HG02610 (cell line): ENCODE results near the gene ATP7A.
"Not testable (repeated sequence)": the region's sequence is repeated elsewhere in the genome, so short reads cannot be mapped to it uniquely, and the experiment has no call there.

Source experiments
- ATAC-seq: cut with Tn5 transposase; IDR thresholded peaks from one replicate; pipeline ENCODE4 v1.9.1; 2021; ENCODE audit warnings: mild to moderate bottlenecking, moderate library complexity; ENCODE audit not compliant: unreplicated experiment

The ATP7A gene

DNA sequence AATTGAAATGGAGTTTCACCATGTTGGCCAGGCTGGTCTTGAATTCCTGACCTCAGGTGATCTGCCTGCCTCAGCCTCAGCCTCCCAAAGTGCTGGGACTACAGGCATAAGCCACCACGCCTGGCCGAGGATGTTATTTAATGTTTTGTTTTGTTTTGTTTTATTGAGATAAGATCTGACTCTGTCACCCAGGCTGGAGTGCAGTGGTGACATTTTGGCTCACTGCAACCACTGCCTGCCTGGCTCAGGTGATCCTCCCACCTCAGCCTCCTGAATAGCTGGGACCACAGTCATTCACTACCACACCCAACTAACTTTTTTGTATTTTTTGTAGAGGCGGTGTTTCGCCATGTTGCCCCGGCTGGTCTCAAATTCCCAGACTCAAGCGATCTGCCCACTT lies 34.5 kb downstream of the ATP7A start:
- not testable (repeated sequence) for ATAC-seq

DNA sequence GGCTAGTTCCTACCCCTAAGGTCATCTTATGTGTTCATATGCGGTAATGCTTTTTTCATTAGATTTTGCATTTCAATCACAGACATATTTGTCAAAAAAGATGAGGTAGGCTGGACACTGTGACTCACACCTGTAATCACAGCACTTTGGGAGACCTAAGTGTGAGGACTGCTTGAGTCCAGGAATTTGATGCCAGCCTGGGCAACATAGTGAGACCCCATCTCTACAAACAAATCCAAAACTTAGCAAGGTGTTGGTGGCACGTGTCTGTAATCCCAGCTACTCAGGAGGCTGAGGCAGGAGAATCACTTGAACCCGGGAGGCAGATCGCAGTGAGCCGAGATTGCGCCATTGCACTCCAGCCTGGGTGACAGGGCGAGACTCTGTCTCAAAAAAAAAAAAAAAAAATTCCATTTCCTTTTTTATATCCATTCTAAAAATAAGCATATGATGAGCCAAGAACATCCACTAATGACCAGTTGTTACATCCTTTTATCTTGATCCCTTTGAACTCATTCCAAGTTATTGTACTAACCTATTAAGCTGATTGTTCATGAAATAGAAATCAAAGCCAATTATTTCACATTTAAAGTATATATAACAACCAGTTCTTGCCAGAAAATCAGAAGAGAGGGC lies 35.5 kb downstream of the ATP7A start:
- ATAC-seq: no peak

DNA sequence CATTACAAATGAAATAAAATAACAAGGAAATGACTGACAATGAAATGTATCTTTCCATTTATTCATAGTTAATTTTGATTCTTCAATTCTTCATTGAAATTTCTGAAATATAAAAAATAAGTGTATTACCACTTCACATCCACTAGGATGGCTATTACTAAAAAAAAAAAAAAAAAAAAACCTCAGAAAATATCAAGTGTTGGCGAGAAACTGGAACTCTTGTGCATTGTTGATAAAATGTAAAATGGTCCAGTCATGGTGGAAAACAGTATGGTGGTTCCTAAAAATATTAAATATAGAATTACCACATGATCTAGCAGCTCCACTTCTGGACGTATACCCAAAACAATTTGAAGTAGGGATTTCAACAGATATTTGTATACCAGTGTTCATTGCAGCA lies 36.1 kb downstream of the ATP7A start:
- ATAC-seq: no peak

DNA sequence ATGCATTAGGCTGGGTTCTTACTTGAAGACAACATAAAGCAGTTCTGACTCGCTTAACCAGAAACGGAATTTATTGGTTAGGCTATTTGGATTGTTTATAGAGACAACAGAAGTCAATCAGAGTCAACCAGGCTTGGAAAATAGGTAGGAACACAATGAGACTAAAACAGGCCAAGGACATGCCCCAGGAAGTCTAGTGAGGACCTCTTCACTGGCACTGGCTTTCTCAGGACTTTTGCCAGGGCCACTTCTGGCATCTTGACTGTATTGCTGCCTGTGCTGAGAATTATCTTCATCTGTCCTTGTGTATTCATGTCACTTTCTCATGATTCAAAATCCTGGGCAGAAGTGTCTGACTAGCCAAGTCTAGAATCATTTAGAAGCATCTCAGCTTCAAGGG lies 39.3 kb downstream of the ATP7A start:
- ATAC-seq: no peak

GRCh38 chrX:77952173-77952572 lies 41.7 kb downstream of the ATP7A start:
- no peak for ATAC-seq

DNA sequence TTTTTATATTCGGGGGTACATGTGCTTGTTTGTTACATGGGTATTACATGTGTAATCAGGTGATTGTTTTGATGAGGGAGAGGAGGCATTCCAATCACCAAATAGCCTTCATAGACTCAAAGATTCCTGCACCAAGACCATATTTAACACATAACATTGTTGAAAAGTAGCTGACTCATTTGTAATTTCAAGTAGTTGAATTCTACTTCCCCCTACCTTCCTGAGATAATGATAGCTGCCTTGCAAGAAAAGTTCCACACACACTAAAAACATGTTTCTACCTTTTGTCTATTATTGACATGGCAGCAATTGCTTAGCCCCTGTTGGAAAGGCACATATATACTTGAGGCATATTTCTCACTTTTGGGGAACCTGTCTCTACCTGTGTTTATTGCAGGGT lies 42.8 kb downstream of the ATP7A start:
- no peak for ATAC-seq

DNA sequence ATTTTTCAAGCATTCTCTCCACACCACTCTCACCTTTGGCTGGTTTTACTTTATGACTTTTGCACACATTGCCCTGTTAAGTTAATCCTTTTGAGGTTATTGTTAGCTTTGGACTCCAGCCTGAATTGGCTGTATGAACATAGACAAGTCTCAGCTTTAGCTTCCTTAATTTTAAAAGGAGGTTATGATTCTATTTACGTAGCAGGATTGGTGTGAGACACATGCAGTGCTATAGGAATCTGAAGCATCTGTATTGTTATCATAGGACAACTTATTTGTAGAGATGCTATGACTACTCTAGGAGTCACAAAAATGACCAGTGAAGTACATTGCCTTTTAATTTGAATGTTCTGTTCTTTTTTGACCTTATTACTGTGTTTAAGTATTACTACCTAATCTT lies 43.2 kb downstream of the ATP7A start:
- ATAC-seq: no peak

DNA sequence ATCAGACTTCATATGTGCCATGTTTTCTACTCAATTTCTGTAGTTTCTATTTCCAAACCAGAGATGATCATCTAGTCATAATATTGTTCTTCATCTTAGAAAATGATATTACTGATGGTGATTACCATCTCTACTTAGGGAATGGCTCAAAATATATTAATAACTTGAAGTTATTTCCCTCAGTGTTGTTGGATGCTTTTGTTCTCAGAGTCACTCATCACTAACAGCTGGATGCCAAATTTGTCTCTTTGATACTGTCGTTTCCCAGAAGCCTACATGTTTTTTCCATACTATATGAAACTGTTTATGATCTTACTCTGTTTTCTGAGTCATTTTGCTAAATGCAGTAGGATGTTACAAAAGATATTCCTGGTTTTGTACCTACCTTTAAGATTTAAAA lies 50.1 kb downstream of the ATP7A start:
- ATAC-seq: peak; percentile 44

GRCh38 chrX:77961063-77961462 lies 50.6 kb downstream of the ATP7A start:
- ATAC-seq: peak; percentile 43

GRCh38 chrX:77962068-77962902 lies 51.8 kb downstream of the ATP7A start:
- no peak for ATAC-seq

DNA sequence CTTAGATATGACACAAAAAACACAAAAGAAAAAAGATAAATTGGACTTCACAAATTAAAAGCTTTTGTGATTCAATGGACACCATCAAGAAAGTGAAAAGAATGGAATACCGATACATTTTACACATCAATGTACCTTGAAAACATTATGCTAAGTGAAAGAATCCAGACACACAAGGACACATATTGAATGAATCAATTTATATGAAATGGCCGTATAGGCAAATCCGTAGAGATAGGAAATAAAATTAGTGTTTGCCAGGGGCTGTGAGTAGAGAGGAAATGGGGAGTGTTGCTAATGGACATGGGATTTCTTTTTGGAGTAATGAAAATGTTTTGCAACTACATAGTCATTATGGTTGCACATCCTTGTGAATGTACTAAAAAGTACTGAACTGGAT lies 55.9 kb downstream of the ATP7A start:
- no peak for ATAC-seq

DNA sequence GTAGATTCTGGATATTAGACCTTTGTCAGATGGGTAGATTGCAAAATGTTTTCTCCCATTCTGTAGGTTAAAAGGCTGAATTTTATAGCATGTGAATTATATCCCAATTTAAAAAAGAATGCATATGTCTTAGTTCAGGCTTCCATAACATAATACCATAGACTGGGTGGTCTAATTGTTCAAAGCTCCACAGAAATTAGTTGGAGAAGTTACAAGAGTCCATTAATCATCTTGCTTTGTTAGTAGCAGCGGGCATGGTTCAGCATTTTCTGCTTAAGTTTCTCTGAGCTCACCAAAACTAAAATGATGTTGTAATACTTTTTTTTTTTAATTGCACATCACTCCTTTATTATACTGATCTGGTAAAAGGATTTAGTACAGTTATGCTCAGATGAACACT lies 57.1 kb downstream of the ATP7A start:
- no peak for ATAC-seq

DNA sequence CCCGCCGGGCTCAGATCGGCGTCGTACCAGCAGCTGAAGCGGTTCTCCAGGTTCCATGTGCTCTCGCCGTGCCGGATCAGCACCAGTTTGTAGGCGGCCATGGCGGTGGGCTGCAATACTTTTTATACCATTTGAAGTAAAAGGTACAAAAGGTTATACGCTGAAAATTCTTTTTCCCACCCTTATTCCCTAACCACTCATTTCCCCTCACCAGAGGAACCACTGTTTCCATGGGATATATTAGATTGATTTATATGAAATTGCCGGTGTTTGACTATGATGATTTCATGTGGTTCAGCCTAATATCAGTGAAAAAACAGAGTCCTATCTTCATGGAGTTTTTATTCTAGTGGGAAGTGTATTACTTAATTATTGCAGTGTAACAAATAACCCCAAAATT lies 59.0 kb downstream of the ATP7A start, which contains the start of gene PGAM4:
TSS of gene PGAM4 (minus strand) at position 101 of the 400 bp plus-strand sequence. CDS start at position 101, 0 bp downstream.
- no peak for ATAC-seq

- ATAC-seq: no peak
Measured at GRCh38 chrX:77975755-77976154, 65.3 kb downstream of the ATP7A start.

GRCh38 chrX:77977095-77977494 lies 66.6 kb downstream of the ATP7A start:
- ATAC-seq: no peak

GRCh38 chrX:77977518-77977917 lies 67.0 kb downstream of the ATP7A start:
- no peak for ATAC-seq

DNA sequence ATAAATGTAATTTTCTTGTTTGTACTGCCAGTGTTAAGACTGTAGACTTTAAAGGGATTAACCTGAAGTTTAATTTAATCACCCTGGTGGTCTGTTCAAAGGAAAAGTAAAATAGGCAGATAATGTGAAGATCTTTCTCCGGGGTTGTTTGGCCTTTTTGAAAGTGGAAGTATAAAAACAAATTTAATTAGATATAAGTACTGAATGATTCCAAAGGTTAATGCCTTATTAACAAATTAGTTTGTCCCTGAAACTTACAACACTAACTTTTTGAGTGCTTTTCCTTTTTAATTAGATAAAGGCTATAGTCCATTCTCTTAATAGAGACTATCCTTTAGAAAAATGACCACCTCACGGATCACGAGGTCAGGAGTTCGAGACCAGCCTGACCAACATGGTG lies 69.4 kb downstream of the ATP7A start:
- ATAC-seq: no peak

GRCh38 chrX:78011846-78012245 lies 101.4 kb downstream of the ATP7A start:
- no peak for ATAC-seq

DNA sequence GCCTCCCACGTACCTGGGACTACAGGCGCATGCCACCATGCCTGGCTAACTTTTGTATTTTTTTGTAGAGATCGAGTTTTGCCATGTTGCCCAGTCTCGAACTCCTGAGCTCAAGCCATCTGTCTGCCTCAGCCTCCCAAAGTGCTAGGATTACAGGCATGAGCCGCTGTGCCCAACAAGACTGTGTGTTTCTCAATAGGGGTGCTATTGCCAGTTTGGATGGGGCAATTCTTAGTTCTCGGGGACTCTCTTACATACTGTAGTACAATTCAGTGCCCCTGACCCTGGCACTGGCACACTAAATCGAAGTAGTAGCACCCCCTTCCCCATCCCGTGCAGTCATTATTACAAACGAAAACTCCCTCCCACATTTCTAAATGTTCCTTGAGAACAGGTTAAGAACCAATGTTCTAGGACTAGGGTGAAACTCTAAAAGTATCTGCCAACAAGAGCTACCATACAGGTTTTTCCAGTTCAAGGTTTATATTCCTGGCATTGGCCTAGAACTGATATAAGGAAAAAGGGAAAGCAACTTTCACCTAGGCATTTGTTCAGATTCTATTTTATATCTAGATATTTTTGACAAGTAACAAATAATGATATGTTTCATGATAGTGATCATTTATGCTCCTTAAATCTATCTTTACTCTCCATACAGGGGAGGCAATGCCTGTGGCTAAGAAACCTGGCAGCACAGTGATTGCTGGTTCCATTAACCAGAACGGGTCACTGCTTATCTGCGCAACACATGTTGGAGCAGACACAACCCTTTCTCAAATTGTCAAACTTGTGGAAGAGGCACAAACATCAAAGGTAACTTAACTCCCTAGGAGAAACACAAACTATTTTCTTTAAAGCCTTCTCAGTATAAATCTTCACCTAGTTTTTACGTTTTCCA lies 109.3 kb downstream of the ATP7A start:
- no peak for ATAC-seq

- no peak for ATAC-seq
Measured at GRCh38 chrX:78024349-78025059, 114.0 kb downstream of the ATP7A start.

GRCh38 chrX:78027798-78028197 lies 117.3 kb downstream of the ATP7A start:
- no peak for ATAC-seq
